DOHH2 (cell line): ENCODE measurements around the gene MEIS2.

Experiments used
- EZH2phosphoT487 ChIP-seq: fragments of 200-600 bp; sonication (generic); IDR thresholded peaks from 2 replicates; pipeline ENCODE4 v1.6.1; 2017; ENCODE audit warnings: borderline replicate concordance, mild to moderate bottlenecking, antibody characterized with exemption, low read length, moderate library complexity, mixed read lengths
- TF ChIP-seq, protein P1 (sequence below): fragments of 200-600 bp; sonication (generic); IDR thresholded peaks from one replicate; pipeline ENCODE4 v1.5.1; 2014; ENCODE audit warnings: antibody characterized with exemption, mild to moderate bottlenecking, low read depth, low read length; ENCODE audit not compliant: poor library complexity, severe bottlenecking

DNA sequence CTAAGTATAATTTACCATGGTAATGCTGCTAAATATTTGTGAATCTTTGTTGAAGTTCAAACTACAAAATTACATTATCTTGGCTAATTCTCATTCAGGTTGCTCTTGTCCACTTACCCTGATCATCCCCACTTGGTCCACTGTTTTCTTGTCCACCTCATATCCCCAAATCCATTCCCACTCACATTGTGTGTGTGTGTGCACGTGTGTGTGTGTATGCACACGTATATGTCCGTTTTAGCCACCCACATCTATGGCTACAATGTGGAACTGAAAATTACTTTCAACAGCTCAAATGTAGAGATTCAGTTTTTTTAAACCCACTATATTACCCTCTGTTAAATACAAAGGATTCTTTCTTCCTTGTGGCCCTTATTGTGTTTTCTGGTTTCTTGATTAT lies 15.2 kb upstream of the MEIS2 start:
- TF ChIP-seq, protein P1, sequence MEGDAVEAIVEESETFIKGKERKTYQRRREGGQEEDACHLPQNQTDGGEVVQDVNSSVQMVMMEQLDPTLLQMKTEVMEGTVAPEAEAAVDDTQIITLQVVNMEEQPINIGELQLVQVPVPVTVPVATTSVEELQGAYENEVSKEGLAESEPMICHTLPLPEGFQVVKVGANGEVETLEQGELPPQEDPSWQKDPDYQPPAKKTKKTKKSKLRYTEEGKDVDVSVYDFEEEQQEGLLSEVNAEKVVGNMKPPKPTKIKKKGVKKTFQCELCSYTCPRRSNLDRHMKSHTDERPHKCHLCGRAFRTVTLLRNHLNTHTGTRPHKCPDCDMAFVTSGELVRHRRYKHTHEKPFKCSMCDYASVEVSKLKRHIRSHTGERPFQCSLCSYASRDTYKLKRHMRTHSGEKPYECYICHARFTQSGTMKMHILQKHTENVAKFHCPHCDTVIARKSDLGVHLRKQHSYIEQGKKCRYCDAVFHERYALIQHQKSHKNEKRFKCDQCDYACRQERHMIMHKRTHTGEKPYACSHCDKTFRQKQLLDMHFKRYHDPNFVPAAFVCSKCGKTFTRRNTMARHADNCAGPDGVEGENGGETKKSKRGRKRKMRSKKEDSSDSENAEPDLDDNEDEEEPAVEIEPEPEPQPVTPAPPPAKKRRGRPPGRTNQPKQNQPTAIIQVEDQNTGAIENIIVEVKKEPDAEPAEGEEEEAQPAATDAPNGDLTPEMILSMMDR, result no peak
- no peak for TF ChIP-seq EZH2phosphoT487
